ENCODE data around the gene OXSR1.

Gene OXSR1

DNA sequence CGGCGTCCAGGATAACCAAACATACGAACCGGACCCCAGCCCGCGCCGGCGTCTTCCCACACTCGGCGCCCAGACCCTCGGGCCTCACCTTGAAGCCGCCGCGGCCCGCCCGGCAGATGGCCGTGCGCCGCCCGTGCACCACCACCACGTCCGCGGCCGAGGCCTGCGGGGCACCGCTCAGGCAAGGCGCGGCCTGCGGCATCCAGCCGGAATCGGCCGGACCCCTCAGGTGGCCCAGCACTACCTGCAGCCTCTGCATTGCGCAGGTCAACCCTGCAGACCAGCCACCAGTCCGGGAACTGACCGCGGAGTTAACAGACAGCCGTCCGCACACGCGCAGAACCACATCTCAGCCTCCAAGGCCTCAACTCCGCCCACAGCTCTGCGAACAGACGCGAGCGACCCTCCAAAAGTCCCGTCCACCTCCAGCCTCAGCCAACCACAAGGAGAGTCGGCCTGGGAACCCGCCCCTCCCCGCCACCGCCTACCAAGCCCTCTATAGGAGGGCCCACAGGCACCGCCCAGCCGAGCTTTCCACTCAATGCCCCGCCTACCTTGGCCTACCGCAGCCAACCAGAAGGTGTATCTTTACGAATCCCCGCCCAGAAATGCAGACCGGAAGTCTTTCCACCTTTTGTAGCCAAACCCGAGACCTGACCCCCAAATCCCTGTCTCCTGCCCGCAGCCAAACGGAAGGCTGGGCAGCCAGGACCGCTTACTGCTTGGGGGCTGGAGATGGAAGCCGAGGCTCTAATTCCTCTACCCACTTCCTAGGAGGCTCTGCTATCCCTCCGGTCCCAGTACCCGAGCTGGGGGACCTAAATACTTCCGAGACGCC, 28.3 kb upstream of the OXSR1 start, which contains the start of gene ACAA1:
ACAA1 (minus strand) TSS at position 351 of the 838 bp plus-strand sequence; CDS start at position 259, 92 bp downstream.
- peak within 1 kb of the TSS; percentile 99 for H3K4me3 ChIP-seq (ENCODE audit: low read depth, low read length)
- TF ChIP-seq CTCF (IDR thresholded peaks at IDR 0.05; ENCODE audit: borderline replicate concordance, insufficient read depth, low read depth, low read length), result no peak

- TF ChIP-seq CTCF (IDR thresholded peaks at IDR 0.05; ENCODE audit: borderline replicate concordance, insufficient read depth, low read depth, low read length), result no peak
- peak overlapping the region; percentile 99 for H3K4me3 ChIP-seq (ENCODE audit: low read depth, low read length)
Observed at GRCh38 chr3:38137615-38138348, 27.6 kb upstream of the OXSR1 start.

- H3K4me3 ChIP-seq (ENCODE audit: low read depth, low read length), result peak within 1 kb of the TSS; percentile 99
- TF ChIP-seq CTCF (IDR thresholded peaks at IDR 0.05; ENCODE audit: borderline replicate concordance, insufficient read depth, low read depth, low read length), result no peak
Observed at GRCh38 chr3:38138349-38139190, 26.8 kb upstream of the OXSR1 start, which contains the start of gene MYD88. Gene MYD88 (plus strand): TSS chr3:38138661. CDS start chr3:38138701, 40 bp downstream.

DNA sequence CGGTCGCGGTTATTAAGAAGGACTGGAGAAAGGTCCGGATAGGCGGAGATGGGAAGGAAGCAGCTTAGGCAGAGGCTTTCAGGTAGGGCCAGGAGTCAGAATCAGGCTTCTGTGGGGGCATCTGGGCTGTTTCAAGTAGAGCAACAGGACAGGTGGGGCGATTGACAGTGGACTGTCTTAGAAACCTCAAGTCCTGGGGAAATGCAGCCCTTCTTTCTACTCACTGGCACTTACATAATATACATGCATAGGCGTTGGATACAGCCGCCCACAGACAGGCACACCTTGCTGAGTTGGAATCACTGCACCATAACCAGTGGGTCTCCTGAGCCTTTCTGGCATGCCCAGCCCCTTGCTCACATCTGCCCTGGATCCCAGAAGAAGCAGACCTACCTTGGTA, 26.1 kb upstream of the OXSR1 start:
- no peak for TF ChIP-seq CTCF (IDR thresholded peaks at IDR 0.05; ENCODE audit: borderline replicate concordance, insufficient read depth, low read depth, low read length)

DNA sequence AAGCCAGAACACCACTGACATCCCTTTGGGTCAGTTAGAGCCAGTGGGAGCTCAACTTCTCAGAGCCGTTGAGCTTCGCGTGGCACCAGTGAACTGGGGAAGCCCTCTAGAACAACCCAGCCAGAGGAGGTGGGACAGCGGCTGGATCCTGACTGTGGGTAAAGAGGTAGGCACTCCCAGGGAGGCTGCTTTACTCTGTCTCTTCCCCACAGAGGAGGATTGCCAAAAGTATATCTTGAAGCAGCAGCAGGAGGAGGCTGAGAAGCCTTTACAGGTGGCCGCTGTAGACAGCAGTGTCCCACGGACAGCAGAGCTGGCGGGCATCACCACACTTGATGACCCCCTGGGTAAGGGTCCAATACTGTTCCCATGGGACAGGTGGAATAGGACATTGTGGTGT, 25.7 kb upstream of the OXSR1 start:
- peak overlapping the region; percentile 99 for H3K4me3 ChIP-seq (ENCODE audit: low read depth, low read length)
- no peak for TF ChIP-seq CTCF (IDR thresholded peaks at IDR 0.05; ENCODE audit: borderline replicate concordance, insufficient read depth, low read depth, low read length)

More for the DNA sequence above, 26.1 kb upstream of the OXSR1 start:
- peak overlapping the region; percentile 99 for H3K4me3 ChIP-seq (ENCODE audit: low read depth, low read length)

DNA sequence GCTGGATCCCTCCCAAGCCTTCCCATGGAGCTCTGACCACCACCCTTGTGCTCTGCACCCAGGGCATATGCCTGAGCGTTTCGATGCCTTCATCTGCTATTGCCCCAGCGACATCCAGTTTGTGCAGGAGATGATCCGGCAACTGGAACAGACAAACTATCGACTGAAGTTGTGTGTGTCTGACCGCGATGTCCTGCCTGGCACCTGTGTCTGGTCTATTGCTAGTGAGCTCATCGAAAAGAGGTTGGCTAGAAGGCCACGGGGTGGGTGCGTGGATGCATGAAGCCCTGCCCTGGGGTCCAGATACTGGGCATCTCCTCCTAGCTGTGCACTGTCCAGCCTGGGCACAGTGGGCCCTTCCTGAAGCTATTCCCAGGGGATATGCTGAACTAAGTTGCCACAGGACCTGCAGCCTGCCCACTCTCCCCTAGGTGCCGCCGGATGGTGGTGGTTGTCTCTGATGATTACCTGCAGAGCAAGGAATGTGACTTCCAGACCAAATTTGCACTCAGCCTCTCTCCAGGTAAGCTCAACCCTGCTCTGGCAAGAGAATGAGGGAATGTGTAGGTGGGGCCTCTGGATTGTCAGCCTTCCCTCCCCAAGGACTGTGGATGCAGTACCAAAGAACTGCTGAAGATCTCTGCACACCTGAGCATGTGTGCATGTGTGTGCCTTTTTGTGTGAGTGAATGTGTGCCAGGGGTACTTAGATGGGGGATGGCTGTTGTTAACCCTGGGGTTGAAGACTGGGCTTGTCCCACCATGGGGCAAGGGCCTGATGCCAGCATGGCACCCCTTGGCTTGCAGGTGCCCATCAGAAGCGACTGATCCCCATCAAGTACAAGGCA, 24.8 kb upstream of the OXSR1 start:
- H3K4me3 ChIP-seq (ENCODE audit: low read depth, low read length), result peak overlapping the region; percentile 31
- TF ChIP-seq CTCF (IDR thresholded peaks at IDR 0.05; ENCODE audit: borderline replicate concordance, insufficient read depth, low read depth, low read length), result no peak
